GM19395 (cell line): Measurements from ENCODE around the gene HERC3.

Source experiments
- ATAC-seq: cut with Tn5 transposase; IDR thresholded peaks from one replicate; pipeline ENCODE4 v1.9.1; 2021; ENCODE audit warnings: mild to moderate bottlenecking, moderate library complexity; ENCODE audit not compliant: unreplicated experiment

The HERC3 gene

GRCh38 chr4:88744609-88745008 is 152.3 kb downstream of the HERC3 start:
- no peak for ATAC-seq

- ATAC-seq: no peak
These were observed 152.9 kb downstream of the HERC3 start for GRCh38 chr4:88745175-88745574.

GRCh38 chr4:88745581-88746163 is 153.4 kb downstream of the HERC3 start:
- ATAC-seq: no peak

GRCh38 chr4:88746206-88746605 is 153.9 kb downstream of the HERC3 start:
- ATAC-seq: no peak

GRCh38 chr4:88747351-88747750 is 155.1 kb downstream of the HERC3 start:
- ATAC-seq: no peak

GRCh38 chr4:88750369-88750768 is 158.1 kb downstream of the HERC3 start:
- ATAC-seq: no peak

- ATAC-seq: no peak
These were observed 159.2 kb downstream of the HERC3 start for GRCh38 chr4:88751258-88752075.

- ATAC-seq: no peak
These were observed 159.8 kb downstream of the HERC3 start for GRCh38 chr4:88752076-88752463.

- ATAC-seq: no peak
These were observed 160.5 kb downstream of the HERC3 start for GRCh38 chr4:88752754-88753153.

GRCh38 chr4:88753658-88754571 is 161.6 kb downstream of the HERC3 start:
- no peak for ATAC-seq

- no peak for ATAC-seq
These were observed 162.5 kb downstream of the HERC3 start for GRCh38 chr4:88754796-88755195.

GRCh38 chr4:88755454-88755853 is 163.2 kb downstream of the HERC3 start:
- ATAC-seq: no peak

- no peak for ATAC-seq
These were observed 163.9 kb downstream of the HERC3 start for GRCh38 chr4:88756149-88756548.

GRCh38 chr4:88757067-88757466 is 164.8 kb downstream of the HERC3 start:
- ATAC-seq: no peak

GRCh38 chr4:88757776-88758175 is 165.5 kb downstream of the HERC3 start:
- no peak for ATAC-seq
